Measurements from ENCODE around the gene DAB2IP. TPM values are rescaled to one million over a fixed set of nuclear protein-coding genes. Genes with fewer than 3 reads are reported as not detected.
A peak's percentile ranks its signal among the peaks of the same experiment; 100 is the strongest.

The DAB2IP gene
- total RNA-seq, 1 donor from 2014 or later, result 0.75 TPM

GRCh38 chr9:121735065-121735792 lies 83.8 kb downstream of the DAB2IP start:
- POLR2A ChIA-PET, result no interaction called here
- peaks cover 15% of the 10 kb centered on the region for H3K4me1 Mint-ChIP-seq

GRCh38 chr9:121735793-121736770 lies 84.6 kb downstream of the DAB2IP start:
- DNase-seq (no peak), ATAC-seq (ENCODE audit: low read depth) (peak; percentile 43)
- Mint-ChIP-seq H3K4me1 (peaks cover 15% of the 10 kb centered on the region), H3K4me3 (peak overlapping the region; percentile 74), H3K27ac (no peak overlapping the region), H3K27me3 (peaks cover 20% of the 10 kb centered on the region), H3K36me3 (ENCODE audit: low read depth) (no peaks in the 10 kb centered on the region), H3K9me3 (no peaks in the 10 kb centered on the region)
- intact Hi-C loops (cut with micrococcal nuclease), result loop anchor here (1.0 kb wide), 1 partner anchor 256 kb away; no protein-coding TSS in a partner anchor
- POLR2A ChIA-PET, result interaction anchor here (0.6 kb wide), 1 partner anchor 33 kb away, joined by 3 read pairs; no protein-coding TSS in a partner anchor
- no peak for TF ChIP-seq CTCF (IDR thresholded peaks at IDR 0.05)
- CTCF ChIA-PET, result interaction anchor here (1.0 kb wide), 1 partner anchor 254 kb away, joined by 4 read pairs; no protein-coding TSS in a partner anchor

More at GRCh38 chr9:121735065-121735792, 83.8 kb downstream of the DAB2IP start:
- intact Hi-C loops (cut with micrococcal nuclease), result loop anchor here (1.0 kb wide), 1 partner anchor 257 kb away; no protein-coding TSS in a partner anchor
- Mint-ChIP-seq H3K27me3 (peaks cover 20% of the 10 kb centered on the region), H3K27ac (no peak overlapping the region), H3K9me3 (no peaks in the 10 kb centered on the region), H3K4me3 (peak overlapping the region; percentile 3), H3K36me3 (ENCODE audit: low read depth) (no peaks in the 10 kb centered on the region)
- CTCF ChIA-PET, result interaction anchor here (0.7 to 1.9 kb wide), 5 partner anchors 9 to 261 kb away, joined by 3 to 5 read pairs (median 3); no protein-coding TSS in a partner anchor
- DNase-seq (no peak), ATAC-seq (ENCODE audit: low read depth) (peak; percentile 75)
- TF ChIP-seq CTCF (IDR thresholded peaks at IDR 0.05), result no peak

- DNase-seq, result no peak
- Mint-ChIP-seq H3K9me3 (no peaks in the 10 kb centered on the region), H3K27me3 (peaks cover 20% of the 10 kb centered on the region), H3K4me1 (peaks cover 15% of the 10 kb centered on the region), H3K27ac (no peak overlapping the region), H3K4me3 (peak overlapping the region; percentile 74), H3K36me3 (ENCODE audit: low read depth) (no peaks in the 10 kb centered on the region)
- ChIA-PET CTCF (no interaction called here), POLR2A (no interaction called here)
- intact Hi-C loops (cut with micrococcal nuclease), result no loop called here
- no peak for TF ChIP-seq CTCF (IDR thresholded peaks at IDR 0.05)
- ATAC-seq (ENCODE audit: low read depth), result no peak
These were observed 85.6 kb downstream of the DAB2IP start for GRCh38 chr9:121736934-121737462.

GRCh38 chr9:121737481-121737931 lies 86.1 kb downstream of the DAB2IP start:
- Mint-ChIP-seq H3K27me3 (peaks cover 20% of the 10 kb centered on the region), H3K4me3 (no peak overlapping the region), H3K4me1 (peaks cover 15% of the 10 kb centered on the region), H3K36me3 (ENCODE audit: low read depth) (no peaks in the 10 kb centered on the region), H3K9me3 (no peaks in the 10 kb centered on the region), H3K27ac (no peak overlapping the region)
- POLR2A ChIA-PET, result no interaction called here
- intact Hi-C loops (cut with micrococcal nuclease), result no loop called here
- CTCF ChIA-PET, result no interaction called here
- TF ChIP-seq CTCF (IDR thresholded peaks at IDR 0.05), result no peak
- ATAC-seq (ENCODE audit: low read depth), result no peak
- no peak for DNase-seq
